BE2C (cell line): ENCODE data around the gene CCDC71.
A peak's percentile ranks its signal among the peaks of the same experiment; 100 is the strongest.

Experiments used
- DNase-seq: peaks from one replicate; pipeline ENCODE4 v3.0.0-alpha.2; 2020
- H3K27me3 ChIP-seq: fragments of 250-450 bp; sonication (Bioruptor Pico); 2 replicates; pipeline ENCODE4 v1.5.1; 2020; ENCODE audit warnings: mild to moderate bottlenecking
- H3K36me3 ChIP-seq: fragments of 250-450 bp; sonication (Bioruptor Pico); 2 replicates; pipeline ENCODE4 v1.5.1; 2020; ENCODE audit warnings: mild to moderate bottlenecking
- H3K4me1 ChIP-seq: fragments of 250-450 bp; sonication (Bioruptor Pico); 2 replicates; pipeline ENCODE4 v1.5.1; 2020
- H3K4me3 ChIP-seq: 2 replicates; pipeline ENCODE4 v1.5.1; 2011; ENCODE audit warnings: low read depth, low read length
- H3K9me3 ChIP-seq: fragments of 250-450 bp; sonication (Bioruptor Pico); 2 replicates; pipeline ENCODE4 v1.5.1; 2020
- TF ChIP-seq, protein P1 (sequence below): IDR thresholded peaks from 2 replicates; pipeline ENCODE4 v1.5.1; 2012; ENCODE audit warnings: mild to moderate bottlenecking, low read depth, low read length

CCDC71 gene

GRCh38 chr3:49172551-49173041, 6.5 kb upstream of the CCDC71 start:
- Histone ChIP-seq H3K4me1 (peaks cover 14% of the 10 kb centered on the region), H3K27me3 (no peaks in the 10 kb centered on the region), H3K36me3 (peaks cover 10% of the 10 kb centered on the region), H3K4me3 (peak overlapping the region; percentile 76), H3K9me3 (no peaks in the 10 kb centered on the region)
- TF ChIP-seq, protein P1, sequence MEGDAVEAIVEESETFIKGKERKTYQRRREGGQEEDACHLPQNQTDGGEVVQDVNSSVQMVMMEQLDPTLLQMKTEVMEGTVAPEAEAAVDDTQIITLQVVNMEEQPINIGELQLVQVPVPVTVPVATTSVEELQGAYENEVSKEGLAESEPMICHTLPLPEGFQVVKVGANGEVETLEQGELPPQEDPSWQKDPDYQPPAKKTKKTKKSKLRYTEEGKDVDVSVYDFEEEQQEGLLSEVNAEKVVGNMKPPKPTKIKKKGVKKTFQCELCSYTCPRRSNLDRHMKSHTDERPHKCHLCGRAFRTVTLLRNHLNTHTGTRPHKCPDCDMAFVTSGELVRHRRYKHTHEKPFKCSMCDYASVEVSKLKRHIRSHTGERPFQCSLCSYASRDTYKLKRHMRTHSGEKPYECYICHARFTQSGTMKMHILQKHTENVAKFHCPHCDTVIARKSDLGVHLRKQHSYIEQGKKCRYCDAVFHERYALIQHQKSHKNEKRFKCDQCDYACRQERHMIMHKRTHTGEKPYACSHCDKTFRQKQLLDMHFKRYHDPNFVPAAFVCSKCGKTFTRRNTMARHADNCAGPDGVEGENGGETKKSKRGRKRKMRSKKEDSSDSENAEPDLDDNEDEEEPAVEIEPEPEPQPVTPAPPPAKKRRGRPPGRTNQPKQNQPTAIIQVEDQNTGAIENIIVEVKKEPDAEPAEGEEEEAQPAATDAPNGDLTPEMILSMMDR: no peak
- no peak for DNase-seq

- H3K36me3 ChIP-seq: peaks cover 10% of the 10 kb centered on the region
- TF ChIP-seq, protein P1: no peak
- H3K4me3 ChIP-seq: peak overlapping the region; percentile 76
- H3K9me3 ChIP-seq: no peaks in the 10 kb centered on the region
- H3K4me1 ChIP-seq: peaks cover 14% of the 10 kb centered on the region
- H3K27me3 ChIP-seq: no peaks in the 10 kb centered on the region
- no peak for DNase-seq
These were observed 5.8 kb upstream of the CCDC71 start for GRCh38 chr3:49171775-49172500.

DNA sequence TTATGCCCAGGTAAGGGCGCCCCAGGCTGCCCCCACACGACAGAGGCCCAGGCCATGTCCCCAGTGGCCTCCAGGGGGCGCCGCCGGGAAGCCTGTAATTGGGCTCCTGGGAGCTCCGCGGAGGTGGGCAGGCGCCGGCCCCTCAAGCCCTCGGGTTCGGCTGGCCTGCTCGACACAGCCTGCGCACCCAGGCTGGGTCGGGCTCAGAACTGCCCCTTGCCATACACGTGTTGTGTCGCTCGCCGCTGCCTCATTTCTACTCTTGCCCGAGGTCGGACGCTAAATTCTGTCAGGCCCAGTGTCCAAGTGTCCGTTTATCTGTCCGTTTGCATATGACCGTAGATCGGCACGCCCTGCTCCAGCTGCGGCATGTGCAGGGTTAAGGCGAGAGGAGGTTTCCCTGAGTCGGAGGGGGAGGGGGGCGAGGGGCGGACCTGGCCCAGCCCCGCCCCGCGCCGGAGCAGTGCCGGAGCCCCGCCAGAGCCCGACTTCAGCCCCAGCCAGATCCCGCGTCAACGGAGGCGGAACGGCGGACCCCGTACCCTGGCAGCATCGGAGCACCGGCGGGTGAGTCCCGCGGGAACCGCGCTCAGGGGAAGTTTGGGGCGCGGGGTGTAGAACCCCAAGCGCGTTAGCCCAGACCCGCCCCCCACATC, 5.1 kb upstream of the CCDC71 start, which contains the start of gene KLHDC8B:
TSS of gene KLHDC8B (plus strand) at position 480 of the 656 bp plus-strand sequence. CDS start 1,172 bp downstream, outside the sequence.
- peak; percentile 88 for DNase-seq
- H3K36me3 ChIP-seq: peaks cover 10% of the 10 kb centered on the region
- peaks cover 14% of the 10 kb centered on the region for H3K4me1 ChIP-seq
- TF ChIP-seq, protein P1: peak; percentile 64
- peak within 1 kb of the TSS; percentile 76 for H3K4me3 ChIP-seq
- H3K27me3 ChIP-seq: no peaks in the 10 kb centered on the region
- H3K9me3 ChIP-seq: no peaks in the 10 kb centered on the region

GRCh38 chr3:49170744-49171118, 4.6 kb upstream of the CCDC71 start:
- Histone ChIP-seq H3K27me3 (no peaks in the 10 kb centered on the region), H3K4me3 (no peak overlapping the region), H3K4me1 (peaks cover 14% of the 10 kb centered on the region), H3K36me3 (peaks cover 7% of the 10 kb centered on the region), H3K9me3 (no peaks in the 10 kb centered on the region)
- TF ChIP-seq, protein P1: no peak
- DNase-seq: no peak

- Histone ChIP-seq H3K4me1 (peaks cover 4% of the 10 kb centered on the region; the same call in 1 of the 2 replicates), H3K4me3 (peak overlapping the region; percentile 38), H3K27me3 (no peaks in the 10 kb centered on the region), H3K36me3 (peaks cover 3% of the 10 kb centered on the region; the same call in 1 of the 2 replicates), H3K9me3 (no peaks in the 10 kb centered on the region)
- DNase-seq: no peak
- TF ChIP-seq, protein P1: no peak
These were observed 823 bp upstream of the CCDC71 start for GRCh38 chr3:49166752-49167556.
